AG20443 (cell line): Measurements from ENCODE around the gene NUP88.

Experiments
- DNase-seq: peaks from one replicate; pipeline ENCODE4 v3.0.0; 2012; ENCODE audit warnings: low spot score, mixed read lengths

NUP88 gene

GRCh38 chr17:5355421-5356129, 63.9 kb downstream of the NUP88 start:
- DNase-seq, result peak; percentile 23

DNA sequence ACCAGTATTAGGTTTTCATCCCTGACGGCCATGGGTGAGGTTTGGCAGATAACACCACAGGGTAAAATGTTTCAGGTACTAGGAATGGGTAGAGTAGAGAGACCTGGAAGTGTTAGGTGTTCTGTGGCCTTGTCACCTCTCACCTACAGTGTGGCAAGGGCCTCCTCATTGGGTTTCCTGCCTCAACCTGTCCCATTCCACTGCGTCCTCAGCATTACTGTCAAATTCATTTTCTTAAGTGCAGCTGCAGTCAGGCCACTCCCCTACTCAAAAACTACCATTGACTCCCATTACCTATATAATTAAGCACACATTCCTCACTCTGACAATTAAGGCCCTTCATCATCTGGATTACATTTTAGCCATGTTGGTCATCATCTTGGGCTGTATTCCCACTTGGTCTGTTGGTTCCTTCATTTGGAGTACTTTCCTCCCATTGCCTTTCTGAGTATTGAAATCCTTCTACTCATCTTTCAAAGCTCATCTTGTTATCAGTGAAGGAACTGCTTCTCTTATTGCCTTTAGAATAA, 64.5 kb downstream of the NUP88 start:
- DNase-seq, result no peak

DNA sequence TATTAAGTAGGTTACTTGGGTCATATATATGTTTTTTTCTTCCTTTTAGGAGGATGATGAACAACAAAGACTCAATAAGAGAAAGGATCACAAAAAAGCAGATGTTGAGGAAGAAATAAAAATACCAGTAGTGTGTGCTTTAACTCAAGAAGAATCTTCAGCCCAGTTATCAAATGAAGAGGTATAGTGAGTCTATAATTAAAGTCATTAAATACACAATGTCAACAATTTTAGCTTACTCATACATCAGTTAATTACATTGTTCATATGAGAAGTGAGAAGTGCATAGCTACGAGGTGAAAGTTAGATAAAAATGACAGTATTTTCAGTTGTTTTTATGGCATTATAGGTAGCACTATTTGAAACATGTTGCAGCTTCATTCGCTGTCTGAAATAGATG, 65.2 kb downstream of the NUP88 start:
- DNase-seq, result no peak

- DNase-seq, result no peak
Measured at GRCh38 chr17:5352681-5353289, 66.7 kb downstream of the NUP88 start.

DNA sequence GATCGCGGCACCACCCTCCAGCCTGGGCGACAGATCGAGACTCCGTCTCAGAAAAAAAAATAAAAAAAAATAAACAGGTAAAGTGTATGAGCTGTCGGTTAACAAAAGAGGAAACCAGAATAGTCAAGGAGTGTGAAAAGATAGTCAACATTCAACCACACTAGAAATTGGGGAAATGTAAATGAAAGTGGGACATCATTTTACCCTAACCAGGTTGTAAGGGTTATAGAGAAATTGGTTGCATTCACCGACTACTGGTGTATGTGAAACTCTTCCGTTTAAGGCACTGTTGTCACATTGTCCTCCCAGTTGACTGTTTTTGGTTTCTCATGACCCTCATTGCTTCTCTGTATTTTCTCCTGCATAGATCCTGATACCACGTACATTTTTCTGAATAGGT, 74.5 kb downstream of the NUP88 start:
- DNase-seq, result no peak
